ENCODE results near the gene RASGEF1B.

The RASGEF1B gene

GRCh38 chr4:81465406-81466340, 6.0 kb downstream of the RASGEF1B start:
- DNase-seq (ENCODE audit: low spot score), result no peak

GRCh38 chr4:81460834-81461233, 10.9 kb downstream of the RASGEF1B start:
- DNase-seq (ENCODE audit: low spot score), result no peak

GRCh38 chr4:81460191-81460701, 11.5 kb downstream of the RASGEF1B start:
- no peak for DNase-seq (ENCODE audit: low spot score)

GRCh38 chr4:81459228-81459627, 12.5 kb downstream of the RASGEF1B start:
- no peak for DNase-seq (ENCODE audit: low spot score)

- DNase-seq (ENCODE audit: low spot score), result no peak
These were observed 13.7 kb downstream of the RASGEF1B start for GRCh38 chr4:81457921-81458520.

GRCh38 chr4:81457345-81457744, 14.4 kb downstream of the RASGEF1B start:
- no peak for DNase-seq (ENCODE audit: low spot score)

GRCh38 chr4:81455897-81456296, 15.8 kb downstream of the RASGEF1B start:
- no peak for DNase-seq (ENCODE audit: low spot score)

- DNase-seq (ENCODE audit: low spot score), result no peak
These were observed 16.8 kb downstream of the RASGEF1B start for GRCh38 chr4:81454948-81455347.

- DNase-seq (ENCODE audit: low spot score), result no peak
These were observed 17.2 kb downstream of the RASGEF1B start for GRCh38 chr4:81454499-81454898.

GRCh38 chr4:81453024-81453423, 18.7 kb downstream of the RASGEF1B start:
- DNase-seq (ENCODE audit: low spot score), result no peak

- DNase-seq (ENCODE audit: low spot score), result no peak
These were observed 19.2 kb downstream of the RASGEF1B start for GRCh38 chr4:81452452-81453006.

- DNase-seq (ENCODE audit: low spot score), result no peak
These were observed 22.7 kb downstream of the RASGEF1B start for GRCh38 chr4:81449015-81449414.

- DNase-seq (ENCODE audit: low spot score), result no peak
These were observed 24.0 kb downstream of the RASGEF1B start for GRCh38 chr4:81447566-81448229.

GRCh38 chr4:81446634-81447033, 25.1 kb downstream of the RASGEF1B start:
- no peak for DNase-seq (ENCODE audit: low spot score)

GRCh38 chr4:81445196-81445595, 26.5 kb downstream of the RASGEF1B start:
- DNase-seq (ENCODE audit: low spot score), result no peak

GRCh38 chr4:81442484-81443085, 29.1 kb downstream of the RASGEF1B start:
- DNase-seq (ENCODE audit: low spot score), result no peak

GRCh38 chr4:81440949-81441348, 30.8 kb downstream of the RASGEF1B start:
- DNase-seq (ENCODE audit: low spot score), result no peak

GRCh38 chr4:81436941-81437574, 34.6 kb downstream of the RASGEF1B start:
- DNase-seq (ENCODE audit: low spot score), result no peak

- no peak for DNase-seq (ENCODE audit: low spot score)
These were observed 35.6 kb downstream of the RASGEF1B start for GRCh38 chr4:81436096-81436495.

GRCh38 chr4:81432825-81433224, 38.9 kb downstream of the RASGEF1B start:
- DNase-seq (ENCODE audit: low spot score), result no peak

- DNase-seq (ENCODE audit: low spot score), result no peak
These were observed 39.7 kb downstream of the RASGEF1B start for GRCh38 chr4:81431971-81432370.
